ENCODE measurements around the gene ZCCHC24.
"Not testable (repeated sequence)": the region's sequence is repeated elsewhere in the genome, so short reads cannot be mapped to it uniquely, and the experiment has no call there.

- TF ChIP-seq CTCF, POLR2A (IDR thresholded peaks at IDR 0.05): not testable (repeated sequence)
Measured at GRCh38 chr10:79332610-79333315, 112.7 kb downstream of the ZCCHC24 start.
